Measurements from ENCODE around the gene NKAIN4. TPM values are rescaled to one million over a fixed set of nuclear protein-coding genes. Genes with fewer than 3 reads are reported as not detected.
A peak's percentile ranks its signal among the peaks of the same experiment; 100 is the strongest.

Gene NKAIN4
- total RNA-seq: 2.2 to 3.1 TPM (median 3.0 TPM) in 3 replicates
- long read RNA-seq, partial matches to known transcripts: 2 of 7 reads
- long read RNA-seq, other reads (novel, unspliced or antisense): 2 of 7 reads

DNA sequence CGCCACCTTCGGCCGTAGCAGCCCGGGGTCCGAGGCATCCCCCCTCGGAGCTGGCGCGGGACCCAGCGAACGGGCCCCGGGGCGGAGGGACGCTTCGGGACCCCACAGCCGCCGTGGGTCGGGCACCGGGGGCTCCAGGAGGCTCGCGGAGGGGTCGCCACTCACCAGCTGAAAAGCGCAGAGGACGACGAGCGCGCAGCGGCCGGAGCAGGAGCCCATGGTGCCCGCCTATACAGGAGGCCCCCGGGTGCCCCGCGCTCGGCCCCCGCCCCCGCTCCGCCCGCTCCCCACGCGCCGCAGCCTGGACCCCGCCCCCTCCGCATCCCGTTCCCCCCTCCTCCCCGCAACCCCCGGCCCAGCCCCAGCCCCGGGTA is at the start of gene NKAIN4:
Gene NKAIN4, minus strand, starts transcription at position 232 of the 374 bp plus-strand sequence. Its CDS starts 13 bp downstream, at position 219.
- Mint-ChIP-seq H3K9me3 (ENCODE audit: low read depth) (peaks cover 4% of the 10 kb centered on the region), H3K4me3 (ENCODE audit: unreplicated experiment) (peak within 1 kb of the TSS; percentile 57), H3K27me3 (ENCODE audit: low read depth) (peaks cover 20% of the 10 kb centered on the region), H3K27ac (ENCODE audit: unreplicated experiment) (no peak within 1 kb of the TSS), H3K4me1 (ENCODE audit: low read depth) (peaks cover 12% of the 10 kb centered on the region), H3K36me3 (ENCODE audit: low read depth) (peaks cover 5% of the 10 kb centered on the region)
- TF ChIP-seq, protein P1, sequence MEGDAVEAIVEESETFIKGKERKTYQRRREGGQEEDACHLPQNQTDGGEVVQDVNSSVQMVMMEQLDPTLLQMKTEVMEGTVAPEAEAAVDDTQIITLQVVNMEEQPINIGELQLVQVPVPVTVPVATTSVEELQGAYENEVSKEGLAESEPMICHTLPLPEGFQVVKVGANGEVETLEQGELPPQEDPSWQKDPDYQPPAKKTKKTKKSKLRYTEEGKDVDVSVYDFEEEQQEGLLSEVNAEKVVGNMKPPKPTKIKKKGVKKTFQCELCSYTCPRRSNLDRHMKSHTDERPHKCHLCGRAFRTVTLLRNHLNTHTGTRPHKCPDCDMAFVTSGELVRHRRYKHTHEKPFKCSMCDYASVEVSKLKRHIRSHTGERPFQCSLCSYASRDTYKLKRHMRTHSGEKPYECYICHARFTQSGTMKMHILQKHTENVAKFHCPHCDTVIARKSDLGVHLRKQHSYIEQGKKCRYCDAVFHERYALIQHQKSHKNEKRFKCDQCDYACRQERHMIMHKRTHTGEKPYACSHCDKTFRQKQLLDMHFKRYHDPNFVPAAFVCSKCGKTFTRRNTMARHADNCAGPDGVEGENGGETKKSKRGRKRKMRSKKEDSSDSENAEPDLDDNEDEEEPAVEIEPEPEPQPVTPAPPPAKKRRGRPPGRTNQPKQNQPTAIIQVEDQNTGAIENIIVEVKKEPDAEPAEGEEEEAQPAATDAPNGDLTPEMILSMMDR (IDR thresholded peaks at IDR 0.05): no peak
- DNase-seq (ENCODE audit: low spot score): no peak

GRCh38 chr20:63303095-63303666 is 48.9 kb upstream of the NKAIN4 start:
- H3K27me3 Mint-ChIP-seq (ENCODE audit: low read depth): peaks cover 30% of the 10 kb centered on the region
- peaks cover 11% of the 10 kb centered on the region for H3K9me3 Mint-ChIP-seq (ENCODE audit: low read depth)
- TF ChIP-seq, protein P1 (IDR thresholded peaks at IDR 0.05): no peak
- no peak for DNase-seq (ENCODE audit: low spot score)
- no peak overlapping the region for H3K4me3 Mint-ChIP-seq (ENCODE audit: unreplicated experiment)
- peaks cover 5% of the 10 kb centered on the region for H3K36me3 Mint-ChIP-seq (ENCODE audit: low read depth)
- no peak overlapping the region for H3K27ac Mint-ChIP-seq (ENCODE audit: unreplicated experiment)
- H3K4me1 Mint-ChIP-seq (ENCODE audit: low read depth): no peaks in the 10 kb centered on the region

DNA sequence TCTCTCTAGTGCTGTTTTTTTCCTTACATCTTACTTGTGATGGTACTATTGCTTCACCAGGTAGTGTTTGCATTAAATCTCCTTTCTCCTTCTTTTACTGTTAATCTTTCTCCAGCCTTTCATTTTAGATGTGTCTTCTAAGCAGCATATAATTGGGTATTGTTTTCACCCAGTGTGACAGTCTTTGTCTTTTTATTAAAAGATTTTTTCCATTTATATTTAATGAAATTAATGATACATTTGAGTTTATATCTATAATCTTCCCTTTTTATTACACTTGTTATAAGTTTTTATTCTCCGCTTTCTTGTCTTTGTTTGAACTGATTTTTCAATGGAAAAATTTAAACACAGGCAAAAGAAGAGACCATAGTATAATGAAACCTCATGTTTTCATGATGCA is 47.4 kb upstream of the NKAIN4 start:
- Mint-ChIP-seq H3K36me3 (ENCODE audit: low read depth) (peaks cover 5% of the 10 kb centered on the region), H3K9me3 (ENCODE audit: low read depth) (peaks cover 11% of the 10 kb centered on the region), H3K4me1 (ENCODE audit: low read depth) (no peaks in the 10 kb centered on the region), H3K27me3 (ENCODE audit: low read depth) (peaks cover 30% of the 10 kb centered on the region), H3K4me3 (ENCODE audit: unreplicated experiment) (no peak overlapping the region), H3K27ac (ENCODE audit: unreplicated experiment) (no peak overlapping the region)
- TF ChIP-seq, protein P1 (IDR thresholded peaks at IDR 0.05): no peak
- DNase-seq (ENCODE audit: low spot score): no peak

- Mint-ChIP-seq H3K4me3 (ENCODE audit: unreplicated experiment) (no peak overlapping the region), H3K27me3 (ENCODE audit: low read depth) (peaks cover 26% of the 10 kb centered on the region), H3K9me3 (ENCODE audit: low read depth) (peaks cover 11% of the 10 kb centered on the region), H3K36me3 (ENCODE audit: low read depth) (peaks cover 5% of the 10 kb centered on the region), H3K27ac (ENCODE audit: unreplicated experiment) (no peak overlapping the region), H3K4me1 (ENCODE audit: low read depth) (no peaks in the 10 kb centered on the region)
- TF ChIP-seq, protein P1 (IDR thresholded peaks at IDR 0.05): no peak
- DNase-seq (ENCODE audit: low spot score): no peak
These were observed 44.6 kb upstream of the NKAIN4 start for GRCh38 chr20:63298731-63299312.

DNA sequence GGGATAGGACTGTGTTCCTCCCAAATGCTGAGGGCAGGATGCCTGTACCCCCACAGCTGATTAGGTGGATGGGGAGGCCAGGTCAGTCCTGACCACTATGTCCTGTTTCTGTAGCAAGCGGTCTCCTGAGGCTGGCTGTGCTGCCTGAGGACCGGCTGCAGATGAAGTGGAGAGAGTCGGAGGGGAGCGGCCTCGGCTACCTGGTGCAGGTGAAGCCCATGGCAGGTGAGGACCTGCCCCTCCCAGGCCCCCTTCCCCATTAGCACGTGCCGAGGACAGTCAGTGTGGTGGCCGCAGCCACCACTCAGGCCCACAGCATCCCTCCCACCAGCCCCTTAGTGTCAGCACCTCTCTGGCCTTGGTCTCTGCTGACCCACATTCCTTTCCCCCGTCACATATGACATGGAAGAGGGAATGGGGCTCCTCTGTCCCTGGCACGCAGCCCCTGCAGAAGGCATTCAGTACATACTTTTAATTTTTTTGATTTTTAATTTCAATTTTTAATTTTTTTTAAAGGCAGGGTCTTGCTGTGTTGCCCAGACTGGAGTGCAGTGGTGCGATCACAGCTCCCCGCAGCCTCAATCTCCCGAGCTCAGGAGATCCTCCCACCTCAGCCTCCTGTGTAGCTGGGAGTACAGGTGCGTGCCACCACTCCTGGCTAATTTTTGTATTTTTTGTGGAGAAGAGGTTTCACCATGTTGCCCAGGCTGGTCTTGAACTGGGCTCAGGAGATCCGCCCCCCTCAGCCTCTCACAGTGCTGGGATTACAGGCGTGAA is 43.7 kb upstream of the NKAIN4 start:
- TF ChIP-seq, protein P1 (IDR thresholded peaks at IDR 0.05): no peak
- Mint-ChIP-seq H3K4me3 (ENCODE audit: unreplicated experiment) (no peak overlapping the region), H3K27ac (ENCODE audit: unreplicated experiment) (no peak overlapping the region), H3K4me1 (ENCODE audit: low read depth) (no peaks in the 10 kb centered on the region), H3K9me3 (ENCODE audit: low read depth) (peaks cover 11% of the 10 kb centered on the region), H3K36me3 (ENCODE audit: low read depth) (peaks cover 5% of the 10 kb centered on the region), H3K27me3 (ENCODE audit: low read depth) (peaks cover 26% of the 10 kb centered on the region)
- no peak for DNase-seq (ENCODE audit: low spot score)

Measured in chondrocyte (in vitro differentiated cells).